K562 (cell line): ENCODE results near the gene MEAF6. TPM values are rescaled to one million over a fixed set of nuclear protein-coding genes. Genes with fewer than 3 reads are reported as not detected.

Experiments
- ATAC-seq: fragments of 200-7000 bp; cut with Tn5 transposase; 3 replicates; pipeline ENCODE4 v1.9.1; 2020; ENCODE audit warnings: moderate library complexity
- BruUV-seq: library from RNA; stranded (reverse); fragments of 400-500 nt; replicated peaks from 2 replicates; lab custom pipeline; 2021; lab: Mats Ljungman, UMichigan
- CTCF ChIA-PET: fragments of 300-600 bp; formaldehyde crosslinking; extraction: SDS; loops from one replicate; lab custom pipeline; 2021; ENCODE audit warnings: low intra/inter-chr PET ratio; lab: Yijun Ruan, JAX
- POLR2A ChIA-PET: fragments of 300-600, 350-650 bp; sonication (Branson Sonifier 250); formaldehyde crosslinking; extraction: SDS; loops from one replicate; lab custom pipeline; 2021; ENCODE audit warnings: antibody characterized with exemption, inconsistent platforms; lab: Yijun Ruan, JAX
- DNase-seq, 4 experiments: peaks; one replicate each; pipeline versions ENCODE4 v3.0.0 to v3.0.0-alpha.2; 2011 to 2018; ENCODE audit warnings: low spot score in 3 of 4, mixed read lengths in 3 of 4; ENCODE audit errors: extremely low read depth in 1 of 4
- FAIRE-seq: peaks from 2 replicates; lab custom pipeline; 2011; peaks lifted over from hg19 to GRCh38; lab: Jason Lieb, UNC
- H2AFZ ChIP-seq: 2 replicates; pipeline ENCODE4 v1.6.0; 2011; ENCODE audit warnings: low read depth, low read length, control low read depth, inconsistent platforms
- H3K27ac ChIP-seq: fragments of 200-600 bp; 3 replicates; pipeline ENCODE4 v1.8.0; 2011; ENCODE audit warnings: low read depth, mild to moderate bottlenecking, control low read depth, inconsistent platforms, low read length, moderate library complexity, mixed read lengths; ENCODE audit errors: extremely low read depth
- H3K27me3 ChIP-seq, 2 experiments: fragments of 300-600 bp in 1 of 2; 2 replicates in 1 of 2; 3 replicates in 1 of 2; pipeline versions ENCODE4 v1.6.0 to v1.8.0; 2011; ENCODE audit warnings: inconsistent platforms in 2 of 2, low read length in 2 of 2, mild to moderate bottlenecking in 1 of 2, mixed read lengths in 1 of 2, moderate library complexity in 1 of 2; ENCODE audit not compliant: control insufficient read depth in 2 of 2, insufficient read depth in 2 of 2
- H3K36me3 ChIP-seq: fragments of 300-600 bp; 3 replicates; pipeline ENCODE4 v1.8.0; 2011; ENCODE audit warnings: mild to moderate bottlenecking, low read length, inconsistent platforms; ENCODE audit not compliant: control insufficient read depth, insufficient read depth
- H3K4me1 ChIP-seq, 2 experiments: fragments of 200-600 bp in 1 of 2; replicated peaks in 1 of 2; 2 replicates in 1 of 2; 3 replicates in 1 of 2; pipeline versions ENCODE4 v1.5.1 to v1.8.0; 2011; ENCODE audit warnings: inconsistent platforms in 2 of 2, low read length in 2 of 2, mild to moderate bottlenecking in 1 of 2, mixed read lengths in 1 of 2, moderate library complexity in 1 of 2; ENCODE audit not compliant: control insufficient read depth in 2 of 2, insufficient read depth in 2 of 2
- H3K4me2 ChIP-seq: 2 replicates; pipeline ENCODE4 v1.6.1; 2011; ENCODE audit warnings: low read length, control low read depth, inconsistent platforms, mixed read lengths; ENCODE audit not compliant: insufficient read depth
- H3K4me3 ChIP-seq: fragments of 200-600 bp; sonication (generic), shearing (Covaris generic); 2 replicates; pipeline ENCODE4 v1.5.1; 2016; ENCODE audit warnings: control low read depth, inconsistent platforms
- H3K79me2 ChIP-seq: fragments of 200-600 bp; 3 replicates; pipeline ENCODE4 v1.8.0; 2011; ENCODE audit warnings: low read length, inconsistent platforms; ENCODE audit not compliant: control insufficient read depth, insufficient read depth
- H3K9ac ChIP-seq, 2 experiments: 2 replicates each; pipeline versions ENCODE4 v1.6.0 to v1.6.1; 2011; ENCODE audit warnings: low read depth in 2 of 2, low read length in 2 of 2, control low read depth in 1 of 2, inconsistent platforms in 1 of 2, mild to moderate bottlenecking in 1 of 2, mixed read lengths in 1 of 2; ENCODE audit not compliant: insufficient read depth in 1 of 2
- H3K9me1 ChIP-seq: one replicate; pipeline ENCODE4 v1.6.0; 2011; ENCODE audit warnings: inconsistent platforms, mild to moderate bottlenecking, low read length, moderate library complexity; ENCODE audit not compliant: control insufficient read depth, insufficient read depth
- H3K9me3 ChIP-seq: replicated peaks from 2 replicates; pipeline ENCODE4 v1.5.1; 2011; ENCODE audit warnings: low read depth, low read length, inconsistent platforms; ENCODE audit not compliant: control insufficient read depth, insufficient read depth
- H4K20me1 ChIP-seq: replicated peaks from 2 replicates; pipeline ENCODE4 v1.6.1; 2011; ENCODE audit warnings: low read length, inconsistent platforms, mixed read lengths; ENCODE audit not compliant: control insufficient read depth, insufficient read depth
- CBFA2T2 ChIP-seq: fragments of 450-650 bp; conservative IDR thresholded peaks from 2 replicates; pipeline ENCODE4 v1.6.1; 2017; ENCODE audit warnings: mild to moderate bottlenecking
- CBX1 ChIP-seq: sonication (generic); IDR thresholded peaks from 2 replicates; pipeline ENCODE4 v1.6.1; 2016; ENCODE audit warnings: antibody characterized with exemption, low read depth, mild to moderate bottlenecking
- CCNT2 ChIP-seq: IDR thresholded peaks from 2 replicates; pipeline ENCODE4 v1.6.1; 2011; ENCODE audit warnings: borderline replicate concordance, low read depth, mild to moderate bottlenecking, moderate library complexity, mixed read lengths, low read length; ENCODE audit not compliant: insufficient read length; ENCODE audit errors: extremely low read depth
- COPS2 ChIP-seq: fragments of 450-650 bp; conservative IDR thresholded peaks from 2 replicates; pipeline ENCODE4 v1.6.1; 2016; ENCODE audit warnings: mild to moderate bottlenecking, moderate library complexity
- NCOR1 ChIP-seq: fragments of 450-650 bp; IDR thresholded peaks from 2 replicates; pipeline ENCODE4 v1.6.1; 2016; ENCODE audit warnings: mild to moderate bottlenecking, moderate library complexity
- PHB ChIP-seq: fragments of 250-450 bp; sonication (Bioruptor Pico); IDR thresholded peaks from 2 replicates; pipeline ENCODE4 v1.5.0; 2021
- ZNF41 ChIP-seq: fragments of 250-450 bp; sonication (Bioruptor Pico); conservative IDR thresholded peaks from 2 replicates; pipeline ENCODE4 v1.4.0; 2020; ENCODE audit warnings: mild to moderate bottlenecking
- ZNF589 ChIP-seq: fragments of 200-800 bp; sonication (Bioruptor generic); IDR thresholded peaks from 2 replicates; pipeline ENCODE4 v1.6.1; 2016; ENCODE audit warnings: low read depth, missing genetic modification characterization, missing compliant biosample characterization
- WGBS: fragments of 100-300 bp; shearing (Covaris generic); methylation state at CpG from one replicate; pipeline ENCODE4 v1.1.6; 2016; ENCODE audit warnings: low coverage, mixed read lengths; ENCODE audit not compliant: insufficient coverage; ENCODE audit errors: missing lambda C conversion rate; 5-methylcytosine and 5-hydroxymethylcytosine counted together
- in situ Hi-C: fragments of 300-500 bp; cut with MboI; formaldehyde crosslinking; loops from 4 replicates; pipeline ENCODE4 v1.15.0; 2018; ENCODE audit warnings: inconsistent platforms, mixed read lengths
- intact Hi-C: fragments of 100-400 bp; cut with micrococcal nuclease; formaldehyde crosslinking; loops from 2 replicates; pipeline ENCODE4 v1.14.2; 2022
- polyA plus RNA-seq, 8 experiments: library from polyadenylated mRNA; depleted of rRNA in 4 of 8; stranded (reverse) in 5 of 8; unstranded in 3 of 8; fragments of >200 nt; fragmentation: Nextera tagmentation in 2 of 8; fragmentation: Illumina TruSeq in 1 of 8; extraction: Ambion mirVana in 2 of 8; extraction: Trizol in 1 of 8; gene quantifications; 2 replicates each; pipeline versions ENCODE4 v1.2.1 to v1.2.3, GENCODE V29; 2011 to 2014; ENCODE audit warnings: inconsistent platforms in 1 of 8, missing spikeins in 1 of 8
- total RNA-seq, 7 experiments: library from RNA; depleted of rRNA in 6 of 7; stranded (reverse); fragments of >200 nt in 6 of 7; fragmentation: Illumina TruSeq in 2 of 7; extraction: Trizol in 2 of 7; gene quantifications; 2 replicates each; pipeline versions ENCODE4 v1.2.1 to v1.2.3, GENCODE V29; 2011 to 2021; ENCODE audit warnings: low replicate concordance in 1 of 7
- TF ChIP-seq, protein P1 (sequence below): fragments of 450-650 bp; IDR thresholded peaks from 2 replicates; pipeline ENCODE4 v1.7.1; 2018; ENCODE audit warnings: mild to moderate bottlenecking, low read depth; ENCODE audit not compliant: partially characterized antibody

The MEAF6 gene
- total and polyA plus RNA-seq, 9 of the 15 experiments (the other 6 are each of a cell fraction or from before 2014, with no cell fraction given), result 55.0 to 151 (median 92.3) TPM

DNA sequence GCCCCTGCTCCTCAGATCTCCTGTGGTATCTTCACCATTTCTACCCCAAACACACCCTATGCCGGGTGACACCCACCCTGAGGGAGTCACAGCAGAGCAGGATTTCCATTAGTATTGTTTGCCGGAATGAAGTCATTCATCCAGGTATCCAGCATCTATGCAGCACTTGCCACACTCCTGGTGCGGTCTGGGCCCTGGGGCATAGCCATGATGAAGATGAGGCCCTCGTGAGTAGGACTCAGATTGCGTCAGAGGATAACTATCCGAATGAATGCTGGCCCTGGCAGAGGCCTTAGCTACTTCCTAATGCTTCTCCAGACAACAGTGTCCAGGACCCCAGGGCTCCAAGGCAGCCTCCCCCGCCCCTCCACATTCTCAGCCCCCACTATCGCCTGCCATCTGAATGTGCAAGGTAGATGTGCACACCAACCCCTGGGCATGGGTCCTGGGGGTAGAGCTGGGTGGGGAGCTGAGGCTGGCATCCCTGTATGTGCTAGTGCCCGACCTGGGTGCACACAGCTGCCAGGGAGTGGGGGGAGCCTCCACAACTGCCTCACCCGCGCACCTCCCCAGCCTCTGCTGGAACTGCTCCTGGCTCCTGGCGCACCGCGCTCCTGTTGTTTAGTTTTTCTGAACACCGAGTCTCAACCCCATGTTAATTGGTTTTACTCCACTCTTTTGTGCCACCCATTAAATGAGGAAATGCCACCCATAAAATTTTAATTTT lies 65.7 kb downstream of the MEAF6 start (continued):
- no peak for TF ChIP-seq ZNF589 (CRISPR knock-in tag)
- no peak for TF ChIP-seq CCNT2
- TF ChIP-seq, protein P1, sequence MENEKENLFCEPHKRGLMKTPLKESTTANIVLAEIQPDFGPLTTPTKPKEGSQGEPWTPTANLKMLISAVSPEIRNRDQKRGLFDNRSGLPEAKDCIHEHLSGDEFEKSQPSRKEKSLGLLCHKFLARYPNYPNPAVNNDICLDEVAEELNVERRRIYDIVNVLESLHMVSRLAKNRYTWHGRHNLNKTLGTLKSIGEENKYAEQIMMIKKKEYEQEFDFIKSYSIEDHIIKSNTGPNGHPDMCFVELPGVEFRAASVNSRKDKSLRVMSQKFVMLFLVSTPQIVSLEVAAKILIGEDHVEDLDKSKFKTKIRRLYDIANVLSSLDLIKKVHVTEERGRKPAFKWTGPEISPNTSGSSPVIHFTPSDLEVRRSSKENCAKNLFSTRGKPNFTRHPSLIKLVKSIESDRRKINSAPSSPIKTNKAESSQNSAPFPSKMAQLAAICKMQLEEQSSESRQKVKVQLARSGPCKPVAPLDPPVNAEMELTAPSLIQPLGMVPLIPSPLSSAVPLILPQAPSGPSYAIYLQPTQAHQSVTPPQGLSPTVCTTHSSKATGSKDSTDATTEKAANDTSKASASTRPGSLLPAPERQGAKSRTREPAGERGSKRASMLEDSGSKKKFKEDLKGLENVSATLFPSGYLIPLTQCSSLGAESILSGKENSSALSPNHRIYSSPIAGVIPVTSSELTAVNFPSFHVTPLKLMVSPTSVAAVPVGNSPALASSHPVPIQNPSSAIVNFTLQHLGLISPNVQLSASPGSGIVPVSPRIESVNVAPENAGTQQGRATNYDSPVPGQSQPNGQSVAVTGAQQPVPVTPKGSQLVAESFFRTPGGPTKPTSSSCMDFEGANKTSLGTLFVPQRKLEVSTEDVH, result no peak
- no peak for TF ChIP-seq PHB (CRISPR knock-in tag)
- TF ChIP-seq COPS2, result no peak

DNA sequence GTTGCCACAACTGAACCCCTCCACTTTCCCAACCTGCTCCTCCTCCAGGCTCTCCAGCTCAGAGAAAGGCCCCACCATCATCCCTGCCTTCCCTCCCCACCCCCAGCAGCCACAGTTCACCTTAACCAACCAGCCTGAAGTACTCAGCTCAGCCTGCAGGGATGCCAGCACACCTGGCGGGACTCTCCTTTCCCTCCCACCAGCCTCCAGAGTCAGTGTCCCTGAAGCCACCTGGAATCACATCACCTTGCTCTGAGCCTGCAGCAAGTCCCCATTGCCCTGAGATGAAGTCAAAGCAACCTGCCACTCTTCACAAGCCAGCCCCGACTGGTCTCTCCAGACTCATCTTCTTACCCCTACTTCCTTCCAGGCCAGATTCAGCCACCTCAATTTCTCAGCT lies 66.4 kb downstream of the MEAF6 start:
- POLR2A ChIA-PET, result interaction anchor here (1.2 to 1.4 kb wide), 2 partner anchors 10 to 28 kb away, joined by 3 to 5 read pairs; no protein-coding TSS in a partner anchor
- in situ Hi-C loops, result no loop called here
- CTCF ChIA-PET, result no interaction called here

More for the DNA sequence above, 66.4 kb downstream of the MEAF6 start:
- TF ChIP-seq NCOR1 (no peak), CBFA2T2 (no peak), ZNF41 (CRISPR knock-in tag) (no peak), CBX1 (no peak)
- 0% methylated on average over 2 of the region's 2 CpGs for WGBS
- H2AFZ ChIP-seq, result no peak overlapping the region
- DNase-seq, result no peak
- no TSS peak for BruUV-seq
- H4K20me1 ChIP-seq, result no peaks in the 10 kb centered on the region
- no peak overlapping the region for H3K27ac ChIP-seq
- H3K9ac ChIP-seq, result no peak overlapping the region
- no peak overlapping the region for H3K4me3 ChIP-seq
- no peaks in the 10 kb centered on the region for H3K36me3 ChIP-seq
- H3K4me1 ChIP-seq, result no peaks in the 10 kb centered on the region
- ATAC-seq, result peak; percentile 49
- intact Hi-C loops, result no loop called here
- H3K27me3 ChIP-seq, result peaks cover 20 to 55% of the 10 kb centered on the region in 2 experiments; a peak in 3 of 5 replicates
- no peak overlapping the region for H3K4me2 ChIP-seq
- FAIRE-seq, result no peak
- no peaks in the 10 kb centered on the region for H3K79me2 ChIP-seq
- H3K9me3 ChIP-seq, result no peaks in the 10 kb centered on the region
- no peaks in the 10 kb centered on the region for H3K9me1 ChIP-seq
